Measurements from ENCODE around the gene KNDC1.

- no peak for TF ChIP-seq CTCF (IDR thresholded peaks at IDR 0.05)
- TF ChIP-seq POLR2A (IDR thresholded peaks at IDR 0.05): no peak
These were observed 51.3 kb downstream of the KNDC1 start for GRCh38 chr10:133211141-133211830.
